IPS-NIHi7 (cell line): ENCODE results near the gene OR9G4.
A peak's percentile ranks its signal among the peaks of the same experiment; 100 is the strongest.

Source experiments
- DNase-seq: peaks from one replicate; pipeline ENCODE4 v3.0.0; 2012; ENCODE audit warnings: mixed read lengths; ENCODE audit errors: extremely low spot score

Gene OR9G4

DNA sequence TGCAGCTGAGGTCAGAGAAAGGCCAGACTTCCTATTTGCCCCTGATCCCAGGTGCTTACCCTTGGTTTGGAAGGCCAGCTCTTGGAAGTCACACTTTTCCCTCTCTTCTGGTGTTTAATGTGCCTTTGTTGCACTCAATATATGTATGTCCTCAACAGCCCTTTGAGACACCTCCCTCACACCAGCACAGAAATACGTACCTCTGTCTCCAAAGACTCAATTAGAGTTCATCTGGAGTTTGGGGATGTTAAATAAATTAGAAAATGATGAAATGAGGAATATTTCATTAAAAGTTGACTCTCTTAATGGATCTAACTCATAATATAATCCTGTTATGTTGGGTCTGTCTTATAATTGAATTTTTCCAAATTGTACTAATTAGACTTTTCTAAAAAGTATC, at the start of gene OR9G4:
TSS of gene OR9G4 (minus strand) at position 101 of the 400 bp plus-strand sequence. CDS start 4,931 bp downstream, outside the sequence.
- no peak for DNase-seq

DNA sequence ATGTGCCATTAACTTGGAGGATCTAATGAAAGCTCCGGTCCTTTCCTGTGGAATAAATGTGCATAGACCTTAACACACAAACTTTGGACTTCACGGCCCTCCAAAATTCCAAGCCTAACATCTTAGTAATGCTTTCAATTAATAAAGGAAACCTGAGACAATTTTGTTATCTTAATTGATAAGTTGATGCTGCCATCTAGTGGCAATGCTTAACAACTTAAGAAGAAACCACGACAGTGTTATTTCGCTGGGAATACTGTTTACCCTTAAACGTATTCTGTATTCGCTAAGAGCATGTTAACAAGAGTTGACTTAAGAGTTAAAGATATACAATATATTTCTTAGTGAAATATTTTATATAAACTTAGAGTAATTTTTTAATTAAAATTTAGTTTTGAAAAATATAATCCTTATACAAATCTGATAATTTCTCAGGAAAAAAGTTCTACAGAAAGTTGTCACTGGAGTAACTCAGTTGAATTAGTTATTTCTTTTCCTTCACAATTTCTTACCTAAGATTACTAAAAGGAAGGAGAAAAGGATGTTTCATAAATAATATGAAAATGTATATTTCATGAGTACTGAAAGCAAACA, 35.0 kb upstream of the OR9G4 start:
- DNase-seq = peak; percentile 45

DNA sequence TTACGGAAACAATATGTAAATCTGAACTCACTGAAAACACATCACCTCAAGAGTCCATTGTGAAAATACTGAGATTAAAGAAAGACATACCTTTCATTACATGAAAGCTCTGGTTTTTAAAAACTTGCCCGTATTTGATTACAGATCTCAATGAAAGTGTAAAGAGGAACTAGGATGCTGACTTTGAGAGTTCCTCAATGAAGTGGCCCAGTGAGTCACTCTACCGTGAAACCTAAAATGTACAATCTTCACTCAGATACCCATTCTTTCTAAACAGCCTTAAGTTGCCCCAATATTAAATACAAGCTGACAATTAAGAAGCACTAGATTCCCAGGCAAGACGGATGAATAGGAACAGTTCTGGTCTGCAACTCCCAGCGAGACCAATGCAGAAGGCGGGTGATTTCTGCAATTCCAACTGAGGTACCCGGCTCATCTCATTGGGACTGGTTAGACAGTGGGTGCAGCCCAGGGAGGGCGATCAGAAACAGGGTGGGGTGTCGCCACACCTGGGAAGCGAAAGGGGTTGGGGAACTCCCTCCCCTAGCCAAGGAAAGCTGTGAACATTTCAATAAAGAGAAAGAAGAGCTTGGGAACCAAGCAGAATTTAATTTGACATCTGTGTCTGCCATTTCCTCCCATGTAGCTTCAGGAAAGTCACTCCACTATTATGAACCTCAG, 33.8 kb upstream of the OR9G4 start:
- no peak for DNase-seq

DNA sequence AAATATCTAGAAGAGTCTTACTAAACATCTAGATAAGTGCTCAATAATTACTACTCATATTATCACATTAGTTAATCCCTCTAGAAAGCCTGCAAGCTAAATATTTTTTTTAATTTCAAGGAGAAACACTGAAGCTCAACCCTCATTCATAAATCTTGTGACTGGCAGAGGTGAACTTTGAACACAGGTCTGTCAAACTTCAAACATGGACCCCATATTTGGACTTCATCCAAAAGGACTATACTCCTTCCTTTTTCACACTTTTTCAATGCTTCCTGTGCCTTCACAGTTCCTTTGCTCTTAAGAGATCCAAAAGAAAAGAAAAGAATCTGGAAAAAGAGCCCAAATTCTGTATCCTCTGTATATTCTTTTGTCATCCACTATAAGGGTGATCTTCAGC, 28.3 kb upstream of the OR9G4 start:
- no peak for DNase-seq

GRCh38 chr11:56764976-56765375, 16.5 kb upstream of the OR9G4 start:
- no peak for DNase-seq

GRCh38 chr11:56751480-56751879, 3.0 kb upstream of the OR9G4 start:
- no peak for DNase-seq

DNA sequence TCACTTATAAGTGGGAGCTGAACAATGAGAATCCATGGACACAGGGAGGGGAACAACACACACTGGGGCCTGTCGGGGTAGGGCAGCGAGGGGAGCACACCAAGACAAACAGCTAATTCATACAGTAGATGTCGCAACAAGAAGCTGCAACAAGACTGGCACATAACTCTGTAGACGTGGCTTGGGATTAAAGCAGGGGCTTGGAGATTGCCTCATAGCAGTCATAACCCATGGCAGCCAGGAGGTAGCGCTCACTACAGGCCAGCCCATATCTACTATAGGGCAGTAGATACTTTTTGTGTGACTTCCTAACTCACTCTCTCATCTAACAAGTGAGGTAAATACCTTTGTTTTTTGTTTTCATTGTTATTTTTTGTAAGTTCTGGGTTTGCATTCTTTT, 1.7 kb upstream of the OR9G4 start:
- peak; percentile 26 for DNase-seq

DNA sequence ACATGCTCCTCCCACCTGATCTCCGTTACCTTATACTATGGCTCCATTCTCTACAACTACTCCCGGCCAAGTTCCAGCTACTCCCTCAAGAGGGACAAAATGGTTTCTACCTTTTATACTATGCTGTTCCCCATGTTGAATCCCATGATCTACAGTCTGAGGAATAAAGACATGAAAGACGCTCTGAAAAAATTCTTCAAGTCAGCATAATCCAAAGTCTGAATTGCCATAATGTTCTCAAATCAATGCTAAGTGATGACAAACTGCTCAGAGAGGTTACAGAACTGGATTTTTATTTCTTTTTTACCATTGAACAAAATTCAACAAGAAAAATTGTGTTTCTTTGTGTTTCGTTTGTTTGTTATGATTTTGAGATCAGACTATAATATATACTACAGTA, 7.6 kb downstream of the OR9G4 start:
- no peak for DNase-seq

DNA sequence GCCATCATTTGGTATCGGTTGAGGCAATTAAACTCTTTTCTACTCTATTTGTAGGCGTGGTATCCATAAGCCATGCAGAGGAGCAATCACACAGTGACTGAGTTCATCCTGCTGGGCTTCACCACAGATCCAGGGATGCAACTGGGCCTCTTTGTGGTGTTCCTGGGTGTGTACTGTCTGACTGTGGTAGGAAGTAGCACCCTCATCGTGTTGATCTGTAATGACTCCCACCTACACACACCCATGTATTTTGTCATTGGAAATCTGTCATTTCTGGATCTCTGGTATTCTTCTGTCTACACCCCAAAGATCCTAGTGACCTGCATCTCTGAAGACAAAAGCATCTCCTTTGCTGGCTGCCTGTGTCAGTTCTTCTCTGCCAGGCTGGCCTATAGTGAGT, 8.4 kb downstream of the OR9G4 start:
- no peak for DNase-seq

DNA sequence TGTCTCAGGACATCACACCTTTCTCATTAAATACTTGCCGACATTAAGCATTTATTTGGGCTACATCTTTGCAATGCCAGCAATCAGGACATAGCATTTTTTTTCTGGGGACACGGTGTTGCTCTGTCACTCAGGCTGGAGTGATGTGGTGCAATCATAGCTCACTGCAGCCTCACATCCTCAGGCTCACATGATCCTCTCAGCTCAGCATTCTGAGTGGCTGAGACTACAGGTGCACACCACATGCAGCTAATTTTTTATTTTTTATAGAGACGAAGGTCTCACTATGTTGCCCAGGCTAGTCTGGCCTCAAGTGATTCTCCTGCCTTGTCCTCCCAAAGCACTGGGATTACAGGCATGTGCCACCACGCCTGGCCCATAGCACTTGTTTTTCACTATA, 28.0 kb downstream of the OR9G4 start:
- DNase-seq = no peak

- DNase-seq = no peak
Measured at GRCh38 chr11:56716379-56716854, 32.1 kb downstream of the OR9G4 start.

- no peak for DNase-seq
Measured at GRCh38 chr11:56714206-56714605, 34.3 kb downstream of the OR9G4 start.

GRCh38 chr11:56706486-56706885, 42.0 kb downstream of the OR9G4 start:
- DNase-seq = no peak

DNA sequence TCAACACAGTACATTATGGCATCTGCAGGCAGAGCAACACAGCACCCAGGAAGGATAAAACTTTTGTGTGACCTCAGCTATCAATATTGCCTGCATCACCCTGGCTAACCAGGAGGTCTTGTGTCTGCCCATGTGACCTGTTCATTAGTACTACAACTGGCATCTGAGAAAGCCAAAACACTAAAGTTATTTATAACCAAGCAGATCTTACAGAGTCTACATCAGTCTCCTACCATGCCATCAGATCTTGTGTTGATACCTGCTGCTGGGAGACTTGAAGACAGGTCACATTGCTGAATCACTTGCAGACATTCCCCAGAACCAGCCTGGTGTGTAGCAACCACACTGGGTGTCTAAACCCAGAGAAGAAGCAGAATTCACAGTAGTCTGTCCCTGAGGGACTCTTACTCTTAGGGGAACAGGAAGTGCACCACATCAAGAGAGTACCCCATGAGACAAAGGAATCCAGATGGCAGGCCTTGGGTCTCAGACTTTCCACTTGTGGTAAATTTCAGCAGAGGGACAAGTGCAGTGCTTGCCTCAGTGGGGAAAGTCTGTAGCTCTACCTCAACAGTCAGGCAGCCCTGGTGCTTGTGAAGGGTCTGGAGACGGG, 42.6 kb downstream of the OR9G4 start:
- no peak for DNase-seq

GRCh38 chr11:56700914-56701485, 47.5 kb downstream of the OR9G4 start:
- no peak for DNase-seq

- DNase-seq = no peak
Measured at GRCh38 chr11:56700242-56700913, 48.1 kb downstream of the OR9G4 start.

GRCh38 chr11:56698795-56699194, 49.7 kb downstream of the OR9G4 start, which contains the start of gene OR9G1:
Gene OR9G1, plus strand, starts transcription at chr11:56699095. Its CDS starts 1,293 bp downstream, at chr11:56700388.
- DNase-seq = no peak

- no peak for DNase-seq
Measured at GRCh38 chr11:56693428-56693827, 55.1 kb downstream of the OR9G4 start.
